Measurements from ENCODE around the gene PSMC4.
"Not testable (repeated sequence)": the region's sequence is repeated elsewhere in the genome, so short reads cannot be mapped to it uniquely, and the experiment has no call there.

Gene PSMC4

GRCh38 chr19:39943586-39943985 lies 27.4 kb upstream of the PSMC4 start:
- in situ Hi-C loops (cut with MboI; ENCODE audit: low sequenced_read_pairs): no loop called here

- in situ Hi-C loops (cut with MboI; ENCODE audit: low sequenced_read_pairs): no loop called here
Measured at GRCh38 chr19:39946532-39946931, 24.4 kb upstream of the PSMC4 start.

- in situ Hi-C loops (cut with MboI; ENCODE audit: low sequenced_read_pairs): no loop called here
Measured at GRCh38 chr19:39949026-39949747, 21.8 kb upstream of the PSMC4 start.

GRCh38 chr19:39951065-39951650 lies 19.8 kb upstream of the PSMC4 start:
- in situ Hi-C loops (cut with MboI; ENCODE audit: low sequenced_read_pairs): no loop called here

GRCh38 chr19:39951686-39952085 lies 19.3 kb upstream of the PSMC4 start:
- in situ Hi-C loops (cut with MboI; ENCODE audit: low sequenced_read_pairs): no loop called here

- in situ Hi-C loops (cut with MboI; ENCODE audit: low sequenced_read_pairs): no loop called here
Measured at GRCh38 chr19:39953915-39954314, 17.1 kb upstream of the PSMC4 start.

GRCh38 chr19:39957886-39958285 lies 13.1 kb upstream of the PSMC4 start:
- in situ Hi-C loops (cut with MboI; ENCODE audit: low sequenced_read_pairs): not testable (repeated sequence)

- in situ Hi-C loops (cut with MboI; ENCODE audit: low sequenced_read_pairs): not testable (repeated sequence)
Measured at GRCh38 chr19:39958942-39959341, 12.0 kb upstream of the PSMC4 start.

GRCh38 chr19:39959407-39959806 lies 11.6 kb upstream of the PSMC4 start:
- in situ Hi-C loops (cut with MboI; ENCODE audit: low sequenced_read_pairs): not testable (repeated sequence)

- in situ Hi-C loops (cut with MboI; ENCODE audit: low sequenced_read_pairs): no loop called here
Measured at GRCh38 chr19:39963898-39964297, 7.1 kb upstream of the PSMC4 start.

- in situ Hi-C loops (cut with MboI; ENCODE audit: low sequenced_read_pairs): no loop called here
Measured at GRCh38 chr19:39966617-39967016, 4.3 kb upstream of the PSMC4 start.

GRCh38 chr19:39967561-39967960 lies 3.4 kb upstream of the PSMC4 start:
- in situ Hi-C loops (cut with MboI; ENCODE audit: low sequenced_read_pairs): no loop called here

GRCh38 chr19:39968789-39969188 lies 2.2 kb upstream of the PSMC4 start:
- in situ Hi-C loops (cut with MboI; ENCODE audit: low sequenced_read_pairs): no loop called here

- in situ Hi-C loops (cut with MboI; ENCODE audit: low sequenced_read_pairs): no loop called here
Measured at GRCh38 chr19:39969266-39969665, 1.7 kb upstream of the PSMC4 start.

GRCh38 chr19:39969681-39970424 lies 1.1 kb upstream of the PSMC4 start:
- in situ Hi-C loops (cut with MboI; ENCODE audit: low sequenced_read_pairs): no loop called here

- in situ Hi-C loops (cut with MboI; ENCODE audit: low sequenced_read_pairs): no loop called here
Measured at GRCh38 chr19:39970425-39970674, 615 bp upstream of the PSMC4 start.

- in situ Hi-C loops (cut with MboI; ENCODE audit: low sequenced_read_pairs): no loop called here
Measured at GRCh38 chr19:39971380-39972035, 543 bp downstream of the PSMC4 start.

- in situ Hi-C loops (cut with MboI; ENCODE audit: low sequenced_read_pairs): no loop called here
Measured at GRCh38 chr19:39974377-39975155, 3.6 kb downstream of the PSMC4 start.

- in situ Hi-C loops (cut with MboI; ENCODE audit: low sequenced_read_pairs): no loop called here
Measured at GRCh38 chr19:39982883-39983282, 11.9 kb downstream of the PSMC4 start.

GRCh38 chr19:39983695-39984300 lies 12.8 kb downstream of the PSMC4 start:
- in situ Hi-C loops (cut with MboI; ENCODE audit: low sequenced_read_pairs): no loop called here

GRCh38 chr19:39986643-39987042 lies 15.7 kb downstream of the PSMC4 start:
- in situ Hi-C loops (cut with MboI; ENCODE audit: low sequenced_read_pairs): no loop called here

Measured in HL-60/S4 treated with phorbol 12-myristate 13-acetate at 8.2 ng/mL for 4 days and 3 days (cell line).